DMS79 treated with DMSO at 0.1 percent for 48 hours (cell line): Measurements from ENCODE around the gene PROKR1.

Source experiments
- DNase-seq: peaks from one replicate; lab custom pipeline; 2025; lab: John Stamatoyannopoulos, UW

The PROKR1 gene

DNA sequence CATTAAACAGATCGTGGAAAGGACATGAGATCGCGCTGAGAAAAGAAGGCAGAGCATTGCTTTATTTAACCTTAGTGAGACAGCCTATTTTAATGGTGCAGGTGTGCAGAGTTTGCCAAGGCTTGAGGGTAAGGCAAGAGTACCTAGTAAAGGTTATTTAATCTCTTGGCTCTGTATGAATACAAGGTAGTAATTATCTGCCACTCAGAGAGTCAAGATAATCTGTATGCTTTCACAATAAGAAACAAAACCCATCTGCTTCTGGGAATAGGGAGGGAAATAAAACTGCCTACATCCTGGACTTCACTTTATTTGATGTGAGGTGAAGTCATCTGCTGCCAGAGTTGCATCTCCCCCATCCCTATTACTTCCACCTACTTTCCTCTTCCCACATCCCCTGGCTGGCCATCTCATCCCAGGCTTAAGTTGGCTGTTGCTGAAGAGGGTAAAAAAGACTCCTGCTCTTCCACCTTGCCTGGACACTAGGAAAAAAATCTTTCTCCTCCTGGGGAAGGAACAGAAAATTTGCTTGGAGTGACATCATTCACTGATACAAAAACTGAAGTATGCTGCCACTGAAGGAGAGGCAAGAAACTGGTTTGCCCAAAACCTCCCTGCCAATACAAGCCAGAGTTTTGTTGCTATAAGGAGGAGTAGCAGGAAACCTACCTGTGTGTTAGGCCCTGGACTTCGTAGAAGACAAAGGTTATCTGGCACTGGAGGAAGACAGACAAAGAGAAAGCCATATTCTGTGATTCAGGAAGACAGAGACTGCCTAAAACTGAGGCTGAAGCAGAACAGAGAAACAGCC is 55.4 kb downstream of the PROKR1 start:
- DNase-seq, result peak; percentile 67

DNA sequence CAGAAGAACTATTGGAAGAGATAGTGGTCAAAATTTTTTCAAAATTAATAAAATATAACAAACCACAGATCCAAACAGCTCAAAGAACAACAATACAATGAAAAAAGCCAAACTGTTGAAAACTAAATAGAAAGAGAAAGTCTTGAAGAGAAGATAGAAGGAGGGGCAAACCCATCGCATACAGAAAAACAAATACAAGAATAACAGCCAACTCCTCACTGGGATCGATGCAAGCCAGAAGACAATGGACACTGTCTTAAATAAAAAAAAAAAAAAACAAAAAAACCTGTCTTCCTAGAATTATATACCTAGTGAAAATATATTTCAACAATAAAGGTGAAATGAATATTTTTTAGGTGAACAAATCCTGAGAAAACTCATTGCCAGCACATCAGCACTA is 57.2 kb downstream of the PROKR1 start:
- no peak for DNase-seq

GRCh38 chr2:68706637-68707036 is 63.3 kb downstream of the PROKR1 start:
- DNase-seq, result no peak
